Stimulated activated naive CD8-positive, alpha-beta T cell treated with anti-CD3 and anti-CD28 coated beads, Interleukin-15, Interleukin-2, amounts not matched to agents 100 ng/mL and 50 ng/mL, for 24 hours (primary cell): ENCODE results near the gene CNDP1.

Source experiments
- H3K27ac Mint-ChIP-seq: one replicate; pipeline ENCODE4 v1.8.0; 2021; ENCODE audit warnings: mild to moderate bottlenecking, mixed read lengths
- H3K27me3 Mint-ChIP-seq: one replicate; pipeline ENCODE4 v1.8.0; 2021; ENCODE audit warnings: mixed read lengths
- H3K36me3 Mint-ChIP-seq: one replicate; pipeline ENCODE4 v1.8.0; 2021; ENCODE audit warnings: low read depth, mixed read lengths
- H3K4me1 Mint-ChIP-seq: one replicate; pipeline ENCODE4 v1.8.0; 2021; ENCODE audit warnings: low read depth, mixed read lengths
- H3K4me3 Mint-ChIP-seq: one replicate; pipeline ENCODE4 v1.8.0; 2021; ENCODE audit warnings: mild to moderate bottlenecking, mixed read lengths
- H3K9me3 Mint-ChIP-seq: one replicate; pipeline ENCODE4 v1.8.0; 2021; ENCODE audit warnings: mixed read lengths

CNDP1 gene

GRCh38 chr18:74512321-74513053, 21.8 kb upstream of the CNDP1 start:
- Mint-ChIP-seq H3K27me3 (no peaks in the 10 kb centered on the region), H3K4me3 (no peak overlapping the region), H3K27ac (no peak overlapping the region), H3K4me1 (no peaks in the 10 kb centered on the region), H3K9me3 (no peaks in the 10 kb centered on the region), H3K36me3 (peaks cover 54% of the 10 kb centered on the region)

- Mint-ChIP-seq H3K4me3 (no peak overlapping the region), H3K4me1 (no peaks in the 10 kb centered on the region), H3K9me3 (no peaks in the 10 kb centered on the region), H3K27me3 (no peaks in the 10 kb centered on the region), H3K36me3 (peaks cover 54% of the 10 kb centered on the region), H3K27ac (no peak overlapping the region)
These were observed 21.0 kb upstream of the CNDP1 start for GRCh38 chr18:74513149-74513882.

- Mint-ChIP-seq H3K9me3 (no peaks in the 10 kb centered on the region), H3K27ac (no peak overlapping the region), H3K36me3 (peaks cover 55% of the 10 kb centered on the region), H3K27me3 (no peaks in the 10 kb centered on the region), H3K4me1 (no peaks in the 10 kb centered on the region), H3K4me3 (no peak overlapping the region)
These were observed 20.5 kb upstream of the CNDP1 start for GRCh38 chr18:74513883-74514205.

GRCh38 chr18:74514860-74515495, 19.3 kb upstream of the CNDP1 start:
- H3K9me3 Mint-ChIP-seq = no peaks in the 10 kb centered on the region
- H3K36me3 Mint-ChIP-seq = peaks cover 57% of the 10 kb centered on the region
- H3K27ac Mint-ChIP-seq = no peak overlapping the region
- H3K4me1 Mint-ChIP-seq = no peaks in the 10 kb centered on the region
- no peak overlapping the region for H3K4me3 Mint-ChIP-seq
- no peaks in the 10 kb centered on the region for H3K27me3 Mint-ChIP-seq

GRCh38 chr18:74515620-74516231, 18.6 kb upstream of the CNDP1 start:
- no peak overlapping the region for H3K4me3 Mint-ChIP-seq
- H3K27ac Mint-ChIP-seq = no peak overlapping the region
- no peaks in the 10 kb centered on the region for H3K4me1 Mint-ChIP-seq
- H3K36me3 Mint-ChIP-seq = peaks cover 60% of the 10 kb centered on the region
- no peaks in the 10 kb centered on the region for H3K9me3 Mint-ChIP-seq
- no peaks in the 10 kb centered on the region for H3K27me3 Mint-ChIP-seq

GRCh38 chr18:74516271-74517235, 17.7 kb upstream of the CNDP1 start:
- H3K27me3 Mint-ChIP-seq = no peaks in the 10 kb centered on the region
- no peak overlapping the region for H3K4me3 Mint-ChIP-seq
- peaks cover 64% of the 10 kb centered on the region for H3K36me3 Mint-ChIP-seq
- H3K4me1 Mint-ChIP-seq = no peaks in the 10 kb centered on the region
- H3K9me3 Mint-ChIP-seq = no peaks in the 10 kb centered on the region
- no peak overlapping the region for H3K27ac Mint-ChIP-seq

GRCh38 chr18:74517236-74517630, 17.1 kb upstream of the CNDP1 start:
- no peak overlapping the region for H3K27ac Mint-ChIP-seq

GRCh38 chr18:74518456-74519295, 15.6 kb upstream of the CNDP1 start:
- Mint-ChIP-seq H3K27ac (no peak overlapping the region), H3K4me3 (no peak overlapping the region), H3K4me1 (no peaks in the 10 kb centered on the region), H3K9me3 (no peaks in the 10 kb centered on the region), H3K27me3 (no peaks in the 10 kb centered on the region), H3K36me3 (peaks cover 53% of the 10 kb centered on the region)

More at GRCh38 chr18:74517236-74517630, 17.1 kb upstream of the CNDP1 start:
- Mint-ChIP-seq H3K4me1 (no peaks in the 10 kb centered on the region), H3K9me3 (no peaks in the 10 kb centered on the region), H3K36me3 (peaks cover 65% of the 10 kb centered on the region), H3K4me3 (no peak overlapping the region), H3K27me3 (no peaks in the 10 kb centered on the region)

- no peaks in the 10 kb centered on the region for H3K9me3 Mint-ChIP-seq
- H3K36me3 Mint-ChIP-seq = peaks cover 56% of the 10 kb centered on the region
These were observed 14.8 kb upstream of the CNDP1 start for GRCh38 chr18:74519320-74520095.

GRCh38 chr18:74520096-74520833, 14.0 kb upstream of the CNDP1 start:
- Mint-ChIP-seq H3K27ac (no peak overlapping the region), H3K27me3 (no peaks in the 10 kb centered on the region), H3K36me3 (peaks cover 50% of the 10 kb centered on the region), H3K9me3 (no peaks in the 10 kb centered on the region), H3K4me3 (no peak overlapping the region), H3K4me1 (no peaks in the 10 kb centered on the region)

More at GRCh38 chr18:74519320-74520095, 14.8 kb upstream of the CNDP1 start:
- no peak overlapping the region for H3K27ac Mint-ChIP-seq
- H3K4me1 Mint-ChIP-seq = no peaks in the 10 kb centered on the region
- no peaks in the 10 kb centered on the region for H3K27me3 Mint-ChIP-seq
- H3K4me3 Mint-ChIP-seq = no peak overlapping the region

GRCh38 chr18:74521068-74521725, 13.1 kb upstream of the CNDP1 start:
- H3K9me3 Mint-ChIP-seq = no peaks in the 10 kb centered on the region
- H3K36me3 Mint-ChIP-seq = peaks cover 50% of the 10 kb centered on the region
- no peak overlapping the region for H3K27ac Mint-ChIP-seq
- no peaks in the 10 kb centered on the region for H3K4me1 Mint-ChIP-seq
- H3K27me3 Mint-ChIP-seq = no peaks in the 10 kb centered on the region
- no peak overlapping the region for H3K4me3 Mint-ChIP-seq
